Fibroblast of lung (primary cell): ENCODE data around the gene GBP4. TPM values are rescaled to one million over a fixed set of nuclear protein-coding genes. Genes with fewer than 3 reads are reported as not detected.

Source experiments
- DNase-seq, 2 donors: peaks; one replicate each; pipeline versions ENCODE4 v3.0.0 to v3.0.0-alpha.2; 2010; ENCODE audit warnings: low read depth in 2 of 2
- H2AFZ ChIP-seq: 2 replicates; pipeline ENCODE4 v1.5.1; 2012; ENCODE audit warnings: low read length, control low read depth, inconsistent platforms
- H3K27ac ChIP-seq: 2 replicates; pipeline ENCODE4 v1.5.1; 2011; ENCODE audit warnings: low read length, control low read depth; ENCODE audit not compliant: insufficient read depth
- H3K27me3 ChIP-seq: 2 replicates; pipeline ENCODE4 v1.5.1; 2011; ENCODE audit warnings: mild to moderate bottlenecking, low read length; ENCODE audit not compliant: control insufficient read depth, insufficient read depth
- H3K36me3 ChIP-seq: 2 replicates; pipeline ENCODE4 v1.5.1; 2011; ENCODE audit warnings: low read length; ENCODE audit not compliant: control insufficient read depth, insufficient read depth
- H3K4me1 ChIP-seq: 2 replicates; pipeline ENCODE4 v1.5.1; 2011; ENCODE audit warnings: low read length; ENCODE audit not compliant: control insufficient read depth, insufficient read depth; ENCODE audit errors: extremely low read depth
- H3K4me2 ChIP-seq: 2 replicates; pipeline ENCODE4 v1.5.1; 2011; ENCODE audit warnings: low read length, control low read depth; ENCODE audit not compliant: insufficient read depth; ENCODE audit errors: extremely low read depth
- H3K4me3 ChIP-seq, 4 experiments: fragments of 200-600 bp in 1 of 4; sonication (generic) in 1 of 4; replicated peaks in 1 of 4; 2 replicates each; pipeline ENCODE4 v1.5.1; 2011 to 2016; ENCODE audit warnings: low read length in 4 of 4, low read depth in 3 of 4, mild to moderate bottlenecking in 3 of 4, control low read depth in 2 of 4, inconsistent platforms in 1 of 4, mixed read lengths in 1 of 4; ENCODE audit not compliant: insufficient read depth in 1 of 4; ENCODE audit errors: control extremely low read depth in 1 of 4
- H3K79me2 ChIP-seq: 2 replicates; pipeline ENCODE4 v1.5.1; 2012; ENCODE audit warnings: mild to moderate bottlenecking, low read length, inconsistent platforms; ENCODE audit not compliant: control insufficient read depth, insufficient read depth
- H3K9ac ChIP-seq: 2 replicates; pipeline ENCODE4 v1.5.1; 2011; ENCODE audit warnings: mild to moderate bottlenecking, low read length, control low read depth; ENCODE audit not compliant: insufficient read depth
- H3K9me3 ChIP-seq: 2 replicates; pipeline ENCODE4 v1.5.1; 2012; ENCODE audit warnings: low read depth, low read length; ENCODE audit not compliant: control insufficient read depth, insufficient read depth
- H4K20me1 ChIP-seq: 2 replicates; pipeline ENCODE4 v1.5.1; 2011; ENCODE audit warnings: low read length; ENCODE audit not compliant: control insufficient read depth, insufficient read depth; ENCODE audit errors: extremely low read depth
- CTCF ChIP-seq, 2 donors: IDR thresholded peaks in 1 of 2; conservative IDR thresholded peaks in 1 of 2; 1 replicate in 1 of 2; 2 replicates in 1 of 2; pipeline ENCODE4 v1.5.1; 2011 to 2012; ENCODE audit warnings: low read length in 2 of 2, control low read depth in 1 of 2, inconsistent platforms in 1 of 2, low read depth in 1 of 2, mild to moderate bottlenecking in 1 of 2
- EZH2 ChIP-seq: IDR thresholded peaks from 2 replicates; pipeline ENCODE4 v1.5.1; 2012; ENCODE audit warnings: low read length, control low read depth, mild to moderate bottlenecking; ENCODE audit errors: missing control alignments
- polyA plus RNA-seq, 2 donors: library from polyadenylated mRNA; depleted of rRNA in 1 of 2; stranded (reverse) in 1 of 2; unstranded in 1 of 2; fragments of >200 nt; gene quantifications; 2 replicates each; pipeline ENCODE4 v1.2.1, GENCODE V29; 2011 to 2012; ENCODE audit warnings: missing spikeins in 1 of 2
- total RNA-seq: library from RNA; depleted of rRNA; stranded (reverse); fragments of >200 nt; gene quantifications from 2 replicates; pipeline ENCODE4 v1.2.1, GENCODE V29; 2014

The GBP4 gene
- total and polyA plus RNA-seq, 2 donors (not counting 1 experiment from before 2014, with no cell fraction given), result 0.50 to 1.3 TPM

- Histone ChIP-seq H3K79me2 (no peaks in the 10 kb centered on the region), H3K9me3 (no peaks in the 10 kb centered on the region), H2AFZ (no peak overlapping the region), H3K4me2 (no peak overlapping the region), H3K27me3 (no peaks in the 10 kb centered on the region), H3K36me3 (no peaks in the 10 kb centered on the region), H3K4me3 (no peak overlapping the region), H3K4me1 (no peaks in the 10 kb centered on the region), H4K20me1 (no peaks in the 10 kb centered on the region), H3K9ac (no peak overlapping the region), H3K27ac (no peak overlapping the region)
- DNase-seq, result no peak
- TF ChIP-seq CTCF (conservative IDR thresholded peaks at IDR 0.05 in 1 of 2, IDR thresholded peaks at IDR 0.05 in 1 of 2; ENCODE audit: low read depth in 1 of 2, low read length in 2 of 2) (no peak), EZH2 (no peak)
Observed at GRCh38 chr1:89165811-89166210, 32.9 kb downstream of the GBP4 start.

GRCh38 chr1:89151047-89151446 lies 47.7 kb downstream of the GBP4 start:
- DNase-seq, result no peak
- Histone ChIP-seq H2AFZ (no peak overlapping the region), H3K4me3 (no peak overlapping the region), H3K79me2 (no peaks in the 10 kb centered on the region), H3K9ac (no peak overlapping the region), H3K36me3 (no peaks in the 10 kb centered on the region), H3K27ac (no peak overlapping the region), H4K20me1 (no peaks in the 10 kb centered on the region), H3K9me3 (no peaks in the 10 kb centered on the region), H3K4me1 (no peaks in the 10 kb centered on the region), H3K4me2 (no peak overlapping the region), H3K27me3 (no peaks in the 10 kb centered on the region)
- TF ChIP-seq EZH2 (no peak), CTCF (conservative IDR thresholded peaks at IDR 0.05 in 1 of 2, IDR thresholded peaks at IDR 0.05 in 1 of 2; ENCODE audit: low read depth in 1 of 2, low read length in 2 of 2) (no peak)

- H3K4me1 ChIP-seq, result no peaks in the 10 kb centered on the region
- no peak overlapping the region for H3K9ac ChIP-seq
- H3K9me3 ChIP-seq, result no peaks in the 10 kb centered on the region
- no peak for DNase-seq
- no peaks in the 10 kb centered on the region for H3K27me3 ChIP-seq
- H3K79me2 ChIP-seq, result no peaks in the 10 kb centered on the region
- no peaks in the 10 kb centered on the region for H4K20me1 ChIP-seq
- no peak overlapping the region for H3K4me3 ChIP-seq
- H3K4me2 ChIP-seq, result no peak overlapping the region
- no peak overlapping the region for H3K27ac ChIP-seq
- no peak overlapping the region for H2AFZ ChIP-seq
- TF ChIP-seq EZH2 (no peak), CTCF (conservative IDR thresholded peaks at IDR 0.05 in 1 of 2, IDR thresholded peaks at IDR 0.05 in 1 of 2; ENCODE audit: low read depth in 1 of 2, low read length in 2 of 2) (no peak)
- H3K36me3 ChIP-seq, result no peaks in the 10 kb centered on the region
Observed at GRCh38 chr1:89149976-89150375, 48.8 kb downstream of the GBP4 start.
